Right lung (tissue), 5 donors: ENCODE measurements around the gene MAD1L1. TPM values are rescaled to one million over a fixed set of nuclear protein-coding genes. Genes with fewer than 3 reads are reported as not detected.
A peak's percentile ranks its signal among the peaks of the same experiment; 100 is the strongest.

Source experiments
- DNase-seq, 2 donors: peaks; one replicate each; pipeline ENCODE4 v3.0.0-alpha.2; 2013
- polyA plus RNA-seq, 5 donors: library from polyadenylated mRNA; unstranded; fragments of 120-200 nt; gene quantifications; one replicate each; pipeline versions ENCODE4 v1.2.1 to v1.2.3, GENCODE V29; 2013; ENCODE audit warnings: inconsistent platforms in 1 of 5, low replicate concordance in 1 of 5; ENCODE audit not compliant: insufficient read length in 5 of 5, insufficient read depth in 1 of 5

The MAD1L1 gene
- polyA plus RNA-seq, 5 donors = 15.5 to 26.8 (median 23.1) TPM

- no peak for DNase-seq
Measured at GRCh38 chr7:1901431-1902210, 331.1 kb downstream of the MAD1L1 start.

- DNase-seq = no peak
Measured at GRCh38 chr7:1900847-1901246, 331.9 kb downstream of the MAD1L1 start.

- no peak for DNase-seq
Measured at GRCh38 chr7:1899951-1900762, 332.6 kb downstream of the MAD1L1 start.

- peak; percentile 70 to 75 for DNase-seq
Measured at GRCh38 chr7:1899196-1899595, 333.5 kb downstream of the MAD1L1 start.

- DNase-seq = no peak
Measured at GRCh38 chr7:1898628-1899185, 334.0 kb downstream of the MAD1L1 start.

GRCh38 chr7:1897861-1898627 is 334.7 kb downstream of the MAD1L1 start:
- DNase-seq = no peak

GRCh38 chr7:1897076-1897860 is 335.5 kb downstream of the MAD1L1 start:
- no peak for DNase-seq

GRCh38 chr7:1895664-1896515 is 336.9 kb downstream of the MAD1L1 start:
- no peak for DNase-seq

- DNase-seq = no peak
Measured at GRCh38 chr7:1894906-1895663, 337.7 kb downstream of the MAD1L1 start.

- DNase-seq = no peak
Measured at GRCh38 chr7:1894313-1894900, 338.3 kb downstream of the MAD1L1 start.

GRCh38 chr7:1893451-1893850 is 339.3 kb downstream of the MAD1L1 start:
- no peak for DNase-seq

GRCh38 chr7:1893036-1893435 is 339.7 kb downstream of the MAD1L1 start:
- no peak for DNase-seq

- DNase-seq = no peak
Measured at GRCh38 chr7:1892011-1892965, 340.5 kb downstream of the MAD1L1 start.

GRCh38 chr7:1890289-1891235 is 342.2 kb downstream of the MAD1L1 start:
- no peak for DNase-seq

- no peak for DNase-seq
Measured at GRCh38 chr7:1889556-1890181, 343.1 kb downstream of the MAD1L1 start.

- DNase-seq = no peak
Measured at GRCh38 chr7:1889091-1889490, 343.7 kb downstream of the MAD1L1 start.
